HG03521 (cell line): Measurements from ENCODE around the gene CHST13.

ENCODE experiments used
- ATAC-seq: cut with Tn5 transposase; IDR thresholded peaks from one replicate; pipeline ENCODE4 v1.9.1; 2021; ENCODE audit warnings: mild to moderate bottlenecking, moderate library complexity; ENCODE audit not compliant: unreplicated experiment

Gene CHST13

GRCh38 chr3:126539558-126540250 is 15.7 kb downstream of the CHST13 start:
- no peak for ATAC-seq

DNA sequence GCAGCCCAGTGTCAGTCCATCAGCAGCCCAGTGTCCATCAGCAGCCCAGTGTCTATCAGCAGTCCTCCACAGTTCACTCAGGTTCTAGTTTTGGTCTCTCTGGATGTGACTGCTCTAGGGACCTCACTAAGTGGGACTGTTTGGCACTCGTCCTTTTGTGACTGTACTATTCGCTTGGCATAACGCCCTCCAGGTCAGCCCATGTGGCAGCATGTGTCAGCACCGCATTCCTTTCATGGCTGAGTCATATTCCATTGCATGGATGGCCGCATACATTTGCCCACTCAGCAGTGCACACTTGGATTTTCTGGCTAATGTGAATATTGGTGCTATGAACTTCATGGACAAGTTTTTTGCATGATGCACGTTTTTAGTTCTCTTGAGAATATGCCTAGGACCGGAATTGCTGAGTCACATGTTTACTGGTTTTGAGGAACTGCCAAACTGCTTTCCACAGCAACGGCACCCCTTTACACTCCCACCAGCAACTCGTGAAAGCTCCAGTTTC is 16.4 kb downstream of the CHST13 start:
- no peak for ATAC-seq

DNA sequence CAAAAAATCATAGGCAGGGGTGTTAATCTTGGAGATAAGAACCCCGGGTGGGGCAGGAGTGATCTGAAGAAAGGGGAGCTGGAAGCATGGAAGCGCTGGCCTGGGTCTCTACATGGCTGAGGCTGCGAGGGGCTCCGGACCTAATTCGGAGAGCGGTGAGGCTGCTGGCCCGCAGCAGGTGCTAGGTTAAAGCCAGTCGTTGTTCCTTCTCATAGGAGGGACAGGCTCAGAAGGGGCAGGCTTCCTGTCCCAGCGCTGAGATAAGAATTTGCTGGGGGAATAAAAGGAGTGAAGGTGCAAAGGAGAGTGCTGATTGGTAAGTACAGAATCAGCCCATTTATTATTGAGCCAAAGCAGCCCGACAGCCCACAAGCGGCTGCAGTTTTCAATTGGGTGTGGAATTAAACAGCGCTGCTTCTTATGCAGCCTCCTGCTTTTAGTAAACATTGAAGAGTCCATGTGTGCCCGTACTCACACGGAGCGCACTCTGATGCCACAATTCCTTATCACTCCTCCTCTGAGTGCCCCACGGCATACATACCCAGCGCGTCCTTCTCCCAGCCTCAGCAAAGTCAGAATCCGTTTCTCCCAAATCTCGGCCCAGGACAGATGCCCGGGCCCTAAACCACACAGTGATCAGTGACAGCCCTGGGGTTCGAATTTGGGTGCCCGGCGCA is 17.1 kb downstream of the CHST13 start:
- no peak for ATAC-seq

DNA sequence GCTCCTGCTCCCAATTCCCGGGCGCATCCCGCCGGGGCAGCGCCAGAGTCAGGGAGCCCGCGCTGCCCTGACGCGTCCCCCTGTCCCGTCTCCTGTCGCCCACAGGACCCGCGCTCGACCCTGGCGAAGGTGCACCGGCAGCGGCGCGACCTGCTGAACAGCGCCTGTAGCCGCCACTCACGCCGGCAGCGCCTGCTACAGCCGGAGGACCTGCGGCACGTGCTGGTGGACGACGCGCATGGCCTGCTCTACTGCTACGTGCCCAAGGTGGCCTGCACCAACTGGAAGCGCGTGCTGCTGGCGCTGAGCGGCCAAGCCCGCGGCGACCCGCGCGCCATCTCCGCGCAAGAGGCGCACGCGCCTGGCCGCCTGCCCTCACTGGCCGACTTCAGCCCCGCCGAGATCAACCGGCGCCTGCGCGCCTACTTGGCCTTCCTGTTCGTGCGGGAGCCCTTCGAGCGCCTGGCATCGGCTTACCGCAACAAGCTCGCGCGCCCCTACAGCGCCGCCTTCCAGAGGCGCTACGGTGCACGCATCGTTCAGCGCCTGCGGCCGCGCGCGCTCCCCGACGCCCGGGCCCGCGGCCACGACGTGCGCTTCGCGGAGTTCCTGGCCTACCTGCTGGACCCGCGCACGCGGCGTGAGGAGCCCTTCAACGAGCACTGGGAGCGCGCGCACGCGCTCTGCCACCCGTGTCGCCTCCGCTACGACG is 17.8 kb downstream of the CHST13 start:
- no peak for ATAC-seq

GRCh38 chr3:126542340-126543241 is 18.6 kb downstream of the CHST13 start:
- no peak for ATAC-seq

GRCh38 chr3:126543457-126544061 is 19.6 kb downstream of the CHST13 start:
- ATAC-seq = no peak

DNA sequence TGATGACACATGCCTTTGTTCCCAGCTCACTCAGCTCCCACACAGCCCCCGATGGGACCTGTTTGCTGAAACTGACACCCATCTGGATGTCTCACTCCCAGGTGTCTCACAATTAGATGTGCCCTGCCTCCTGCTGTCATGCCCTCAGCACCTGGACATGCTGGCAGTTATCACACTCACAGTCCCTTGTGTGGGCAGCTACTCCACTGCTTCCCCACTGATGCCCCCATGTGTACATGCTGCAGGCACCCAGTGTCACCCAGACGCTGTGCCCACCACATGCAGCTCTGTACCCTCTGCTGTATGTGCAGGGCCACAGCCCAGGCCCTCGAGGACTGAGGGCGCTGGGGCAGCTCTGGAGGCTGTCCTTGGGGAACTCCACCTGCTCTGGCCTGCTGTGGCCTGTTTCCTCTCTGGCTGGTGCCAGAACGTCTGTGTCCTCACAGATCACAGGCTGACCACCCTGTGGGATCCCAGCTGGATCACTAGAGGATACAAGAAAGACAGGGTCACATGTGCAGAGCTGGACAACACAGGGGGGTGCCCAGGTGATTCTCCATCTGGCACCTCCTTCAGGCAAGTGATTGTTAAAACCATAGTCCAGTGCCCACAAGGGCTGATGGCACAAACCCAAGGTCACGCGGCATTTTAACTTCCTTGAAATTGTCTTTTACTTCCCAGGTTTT is 20.8 kb downstream of the CHST13 start:
- no peak for ATAC-seq

- ATAC-seq = no peak
These were observed 21.6 kb downstream of the CHST13 start for GRCh38 chr3:126545544-126545943.

DNA sequence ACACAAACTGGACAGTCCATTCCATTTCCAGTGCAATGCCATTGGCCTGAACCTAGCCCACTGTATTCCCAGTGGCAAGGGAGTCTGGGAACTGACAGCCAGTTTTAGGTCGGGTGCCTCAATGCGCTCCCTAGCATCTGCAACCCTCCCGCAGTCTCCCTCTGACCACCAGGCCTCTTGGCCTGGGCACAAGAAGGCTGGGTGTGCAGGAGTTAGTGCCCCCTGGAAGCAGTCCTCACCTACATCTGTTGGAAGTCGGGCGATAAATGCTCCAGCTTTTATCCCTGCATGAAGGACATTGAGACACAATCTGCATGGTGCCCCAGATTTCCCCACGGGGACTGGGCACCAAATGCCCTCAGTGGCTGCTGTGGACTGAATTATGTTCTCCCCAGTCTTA is 22.1 kb downstream of the CHST13 start:
- no peak for ATAC-seq

- ATAC-seq = no peak
These were observed 22.7 kb downstream of the CHST13 start for GRCh38 chr3:126546549-126547239.

- ATAC-seq = no peak
These were observed 23.8 kb downstream of the CHST13 start for GRCh38 chr3:126547721-126548120.

- ATAC-seq = no peak
These were observed 24.9 kb downstream of the CHST13 start for GRCh38 chr3:126548556-126549466.

DNA sequence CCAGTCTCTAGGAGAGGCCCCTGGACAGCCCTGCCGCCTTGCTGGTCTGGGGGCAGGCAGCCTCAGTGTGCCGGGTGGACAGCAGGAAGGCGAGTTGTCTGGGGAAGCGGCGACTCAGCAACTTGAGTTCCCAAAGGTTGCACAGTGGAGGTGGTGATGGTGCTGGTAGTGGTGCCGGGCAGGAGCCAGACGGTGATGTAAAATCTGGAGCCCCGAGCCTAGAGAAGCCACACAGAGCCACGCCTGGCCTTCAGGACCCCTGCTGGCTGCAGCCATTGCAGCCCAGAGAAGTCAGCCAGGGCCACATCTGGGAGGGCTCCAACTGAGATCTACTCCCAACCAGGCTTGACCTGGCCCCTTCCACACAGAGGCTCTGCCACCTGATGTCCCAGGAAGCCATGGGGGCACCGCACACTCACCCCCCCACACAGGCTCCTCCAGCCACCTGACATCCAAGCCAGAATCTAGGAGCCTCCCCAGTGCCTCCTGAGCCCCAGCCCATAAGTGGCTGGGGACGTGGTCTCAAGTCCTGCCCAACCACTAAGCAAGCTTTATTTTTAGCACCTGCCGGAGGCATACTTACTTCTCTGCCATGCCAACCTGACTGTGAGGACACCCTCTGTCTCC is 26.0 kb downstream of the CHST13 start:
- no peak for ATAC-seq

DNA sequence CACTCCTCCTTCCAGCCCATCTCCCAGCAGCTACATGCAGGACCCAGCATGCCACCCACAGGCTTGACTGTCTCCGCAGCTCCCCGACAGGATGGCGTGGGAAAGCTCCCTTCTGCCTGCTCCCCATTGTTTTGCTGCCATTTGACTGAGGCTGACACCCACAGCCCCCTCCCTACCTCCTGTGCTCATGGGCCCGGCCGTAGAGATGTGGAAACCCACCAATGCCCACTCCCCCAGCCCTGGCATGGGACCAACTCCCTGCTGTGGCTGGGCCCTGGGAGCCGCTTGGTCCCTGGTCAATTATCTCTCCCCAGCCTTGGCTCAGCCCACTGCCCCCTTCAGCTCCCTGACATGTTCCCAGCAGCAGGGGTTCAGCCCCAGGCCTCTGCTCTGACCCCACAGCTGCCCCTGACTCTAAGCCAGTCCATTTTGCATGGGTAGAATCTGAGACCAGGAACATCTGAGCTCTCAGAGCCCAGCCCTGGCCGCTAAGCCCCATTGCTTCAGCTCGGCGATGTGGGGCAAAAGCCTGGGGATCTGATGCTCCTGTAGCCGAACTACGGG is 26.6 kb downstream of the CHST13 start:
- no peak for ATAC-seq

DNA sequence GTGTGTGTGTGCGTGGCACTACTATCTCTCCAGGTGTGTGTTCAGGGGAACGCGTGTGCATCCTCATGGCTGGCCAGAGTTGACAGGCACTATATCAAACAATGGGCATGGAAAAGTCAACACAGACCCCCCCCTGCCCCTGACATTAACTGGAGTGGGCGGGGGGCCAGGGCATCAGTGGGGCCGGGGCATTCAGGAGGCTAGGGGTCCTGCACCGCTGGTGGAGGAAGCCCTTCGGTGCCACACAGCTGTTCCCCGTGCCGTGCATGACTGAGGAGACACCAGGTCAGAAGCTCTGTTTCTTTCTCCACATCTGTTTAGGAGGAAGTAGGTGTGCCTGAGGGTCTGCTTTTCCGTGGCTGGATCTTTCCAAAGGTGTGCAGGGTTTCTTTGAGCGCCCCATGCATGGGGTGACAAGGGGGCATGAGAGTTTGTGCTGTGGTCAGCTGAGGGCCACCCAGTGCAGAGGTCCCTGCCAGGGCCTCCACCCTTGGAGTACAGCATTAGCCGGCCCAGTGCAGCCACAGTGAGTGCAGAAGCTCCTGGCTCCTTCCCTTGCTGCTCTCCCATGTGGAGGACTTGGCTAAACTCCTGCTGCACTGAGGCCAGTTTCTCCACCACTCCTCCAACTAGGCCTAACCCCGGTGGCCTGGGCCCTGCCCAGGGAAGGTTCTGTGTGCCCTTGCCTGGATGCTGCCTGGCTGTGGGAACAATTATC is 27.3 kb downstream of the CHST13 start:
- ATAC-seq = no peak

GRCh38 chr3:126551839-126552687 is 28.1 kb downstream of the CHST13 start:
- no peak for ATAC-seq
